ENCODE results near the gene DPP6. TPM values are rescaled to one million over a fixed set of nuclear protein-coding genes. Genes with fewer than 3 reads are reported as not detected.
A peak's percentile ranks its signal among the peaks of the same experiment; 100 is the strongest.

The DPP6 gene
- total RNA-seq, 1 experiment from 2014 or later = not detected

DNA sequence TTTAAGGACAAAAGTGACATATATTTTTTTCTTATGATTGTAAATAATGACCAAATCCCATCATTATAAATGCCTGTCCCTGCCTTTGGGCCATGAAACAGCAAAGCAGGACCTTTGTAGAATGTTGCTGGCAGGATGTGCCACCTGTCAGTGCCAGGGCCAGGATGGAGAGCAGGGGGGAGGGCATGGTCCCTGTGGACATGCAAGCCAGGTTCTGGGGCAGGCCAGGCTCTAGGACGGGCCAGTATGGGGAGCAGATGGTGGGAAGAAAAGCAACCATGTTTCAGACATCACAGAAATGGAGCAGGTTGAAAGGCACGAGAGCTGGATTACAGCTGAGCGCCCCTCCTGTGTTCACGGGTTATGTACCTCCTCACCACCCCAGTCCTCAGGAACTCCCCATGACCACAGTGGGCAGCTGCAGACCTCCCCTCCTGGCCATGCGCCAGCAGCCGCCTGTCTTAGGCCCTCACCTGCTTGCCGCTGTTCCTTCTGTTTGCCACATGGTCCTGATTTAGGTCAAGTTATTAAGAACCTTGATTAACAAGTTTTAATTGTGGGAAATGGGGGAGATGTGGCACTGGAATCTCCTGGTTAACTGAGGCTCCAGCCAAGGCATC is 740.3 kb downstream of the DPP6 start:
- H3K4me3 ChIP-seq (ENCODE audit: low read depth in 2 of 2, low read length in 2 of 2) = no peak overlapping the region
- in situ Hi-C loops (cut with HindIII; ENCODE audit: low pct_unique_long_range_greater_than_20kb, low sequenced_read_pairs) (no loop called here), intact Hi-C loops (cut with micrococcal nuclease; ENCODE audit: unreplicated experiment) (no loop called here)
- no peak for DNase-seq (ENCODE audit: low read depth, low spot score)
- peaks cover 7% of the 10 kb centered on the region; the same call in 1 of the 2 replicates for H3K9me3 ChIP-seq (ENCODE audit: control insufficient read depth, insufficient read depth, low read depth, low read length)
- no peak overlapping the region for H3K27ac ChIP-seq (ENCODE audit: low read length)
- CTCF ChIA-PET = no interaction called here
- no peaks in the 10 kb centered on the region; the same call in 1 of the 2 replicates for H3K27me3 ChIP-seq (ENCODE audit: control insufficient read depth, insufficient read depth, low read length)
- no peak for TF ChIP-seq POLR2AphosphoS5 (IDR thresholded peaks at IDR 0.05; ENCODE audit: low read depth, low read length)
- no peak for TF ChIP-seq CTCF (IDR thresholded peaks at IDR 0.05)
- TF ChIP-seq REST (IDR thresholded peaks at IDR 0.05; ENCODE audit: insufficient read depth in 1 of 2, low read depth in 2 of 2, low read length in 1 of 2) = no peak
- no peak for TF ChIP-seq SIN3A (IDR thresholded peaks at IDR 0.05; ENCODE audit: borderline replicate concordance, insufficient read depth, low read depth, low read length)
- TF ChIP-seq TCF7L2 (IDR thresholded peaks at IDR 0.05; ENCODE audit: low read depth, low read length) = no peak
- H3K4me1 ChIP-seq (ENCODE audit: control insufficient read depth, insufficient read depth, low read length) = no peaks in the 10 kb centered on the region
- no peak for ATAC-seq
- POLR2A ChIA-PET = no interaction called here
- no TSS peak for BruUV-seq (replicated peaks)
- no peaks in the 10 kb centered on the region for H3K36me3 ChIP-seq (ENCODE audit: control insufficient read depth, insufficient read depth, low read length)

DNA sequence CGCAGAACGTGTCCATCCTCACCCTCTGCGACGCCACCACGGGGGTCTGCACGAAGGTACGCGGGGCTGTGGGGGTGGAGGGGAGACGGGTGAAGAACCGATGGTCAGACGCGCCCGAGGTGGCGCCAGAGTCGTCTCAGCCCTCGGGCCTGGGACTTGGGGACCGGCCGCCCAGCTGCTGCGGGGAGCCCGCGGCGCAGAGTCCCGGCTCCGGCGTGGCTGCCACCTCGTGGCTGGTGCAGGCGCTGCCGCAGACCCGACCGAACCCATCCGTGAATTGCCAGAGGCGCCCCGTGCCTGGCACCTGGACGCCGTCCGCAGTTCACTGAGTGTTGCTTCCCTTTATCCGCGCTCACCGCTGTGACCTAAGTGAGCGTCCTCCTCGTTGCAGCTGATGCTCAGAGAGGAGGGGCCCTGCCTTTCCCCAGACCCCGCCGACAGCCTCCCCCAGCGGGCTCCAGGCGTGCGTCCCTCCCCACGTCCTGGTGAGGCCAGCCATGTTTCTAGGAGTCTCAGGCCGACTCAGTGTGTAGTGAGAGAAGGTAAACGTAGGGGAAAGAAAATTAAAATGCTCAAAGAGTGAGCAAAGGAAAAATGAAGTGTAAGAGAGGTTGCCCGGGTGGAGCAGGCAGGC is 742.1 kb downstream of the DPP6 start:
- intact Hi-C loops (cut with micrococcal nuclease; ENCODE audit: unreplicated experiment) (no loop called here), in situ Hi-C loops (cut with HindIII; ENCODE audit: low pct_unique_long_range_greater_than_20kb, low sequenced_read_pairs) (no loop called here)
- Histone ChIP-seq H3K36me3 (ENCODE audit: control insufficient read depth, insufficient read depth, low read length) (no peaks in the 10 kb centered on the region), H3K4me3 (ENCODE audit: low read depth in 2 of 2, low read length in 2 of 2) (no peak overlapping the region), H3K4me1 (ENCODE audit: control insufficient read depth, insufficient read depth, low read length) (no peaks in the 10 kb centered on the region), H3K9me3 (ENCODE audit: control insufficient read depth, insufficient read depth, low read depth, low read length) (peaks cover 3% of the 10 kb centered on the region; the same call in 1 of the 2 replicates), H3K27ac (ENCODE audit: low read length) (no peak overlapping the region), H3K27me3 (ENCODE audit: control insufficient read depth, insufficient read depth, low read length) (peaks cover 2% of the 10 kb centered on the region)
- DNase-seq (ENCODE audit: low read depth, low spot score) (no peak), ATAC-seq (no peak)
- no TSS peak for BruUV-seq (replicated peaks)
- ChIA-PET CTCF (no interaction called here), POLR2A (no interaction called here)
- TF ChIP-seq REST (IDR thresholded peaks at IDR 0.05; ENCODE audit: insufficient read depth in 1 of 2, low read depth in 2 of 2, low read length in 1 of 2) (no peak), CTCF (IDR thresholded peaks at IDR 0.05) (peak; percentile 60)

Data from Panc1 (cell line).